HG03196 (cell line): ENCODE data around the gene MAGEA3.
"Not testable (repeated sequence)": the region's sequence is repeated elsewhere in the genome, so short reads cannot be mapped to it uniquely, and the experiment has no call there.

Experiments used
- ATAC-seq: cut with Tn5 transposase; IDR thresholded peaks from one replicate; pipeline ENCODE4 v1.9.1; 2021; ENCODE audit not compliant: unreplicated experiment

MAGEA3 gene

GRCh38 chrX:152735860-152736511, 37.4 kb downstream of the MAGEA3 start:
- ATAC-seq, result no peak

GRCh38 chrX:152736528-152736927, 37.9 kb downstream of the MAGEA3 start:
- not testable (repeated sequence) for ATAC-seq

GRCh38 chrX:152738560-152738959, 40.0 kb downstream of the MAGEA3 start:
- ATAC-seq, result no peak
